ENCODE results near the gene RNU5D-1. TPM values are rescaled to one million over a fixed set of nuclear protein-coding genes. Genes with fewer than 3 reads are reported as not detected.

Gene RNU5D-1
- total and polyA plus RNA-seq, 2 of the 13 experiments (the other 11 are each of a cell fraction or from before 2014, with no cell fraction given): 165 TPM; not detected in 1

- TF ChIP-seq ETS1 (CRISPR knock-in tag; IDR thresholded peaks at IDR 0.05) (no peak), YEATS4 (CRISPR knock-in tag; IDR thresholded peaks at IDR 0.05; ENCODE audit: borderline replicate concordance) (peak; percentile 80; the same call in 1 of the 2 replicates), RELA (CRISPR knock-in tag; IDR thresholded peaks at IDR 0.05) (no peak), MEIS1 (CRISPR knock-in tag; IDR thresholded peaks at IDR 0.05; ENCODE audit: borderline replicate concordance) (0 out of 2 replicates have a peak, but pooled peaks have one; percentile 74), ZNF143 (CRISPR knock-in tag; IDR thresholded peaks at IDR 0.05) (no peak), ZNF335 (CRISPR knock-in tag; IDR thresholded peaks at IDR 0.05) (peak; percentile 67; the same call in 1 of the 2 replicates), ZNF570 (CRISPR knock-in tag; IDR thresholded peaks at IDR 0.05; ENCODE audit: borderline replicate concordance) (no peak), DR1 (CRISPR knock-in tag; IDR thresholded peaks at IDR 0.05) (no peak), ZNF275 (CRISPR knock-in tag; IDR thresholded peaks at IDR 0.05; ENCODE audit: borderline replicate concordance) (0 out of 2 replicates have a peak, but pooled peaks have one; percentile 47), MLLT10 (CRISPR knock-in tag; IDR thresholded peaks at IDR 0.05) (no peak), ZNF816 (CRISPR knock-in tag; IDR thresholded peaks at IDR 0.05; ENCODE audit: borderline replicate concordance) (no peak)
- TF ChIP-seq, protein P1, sequence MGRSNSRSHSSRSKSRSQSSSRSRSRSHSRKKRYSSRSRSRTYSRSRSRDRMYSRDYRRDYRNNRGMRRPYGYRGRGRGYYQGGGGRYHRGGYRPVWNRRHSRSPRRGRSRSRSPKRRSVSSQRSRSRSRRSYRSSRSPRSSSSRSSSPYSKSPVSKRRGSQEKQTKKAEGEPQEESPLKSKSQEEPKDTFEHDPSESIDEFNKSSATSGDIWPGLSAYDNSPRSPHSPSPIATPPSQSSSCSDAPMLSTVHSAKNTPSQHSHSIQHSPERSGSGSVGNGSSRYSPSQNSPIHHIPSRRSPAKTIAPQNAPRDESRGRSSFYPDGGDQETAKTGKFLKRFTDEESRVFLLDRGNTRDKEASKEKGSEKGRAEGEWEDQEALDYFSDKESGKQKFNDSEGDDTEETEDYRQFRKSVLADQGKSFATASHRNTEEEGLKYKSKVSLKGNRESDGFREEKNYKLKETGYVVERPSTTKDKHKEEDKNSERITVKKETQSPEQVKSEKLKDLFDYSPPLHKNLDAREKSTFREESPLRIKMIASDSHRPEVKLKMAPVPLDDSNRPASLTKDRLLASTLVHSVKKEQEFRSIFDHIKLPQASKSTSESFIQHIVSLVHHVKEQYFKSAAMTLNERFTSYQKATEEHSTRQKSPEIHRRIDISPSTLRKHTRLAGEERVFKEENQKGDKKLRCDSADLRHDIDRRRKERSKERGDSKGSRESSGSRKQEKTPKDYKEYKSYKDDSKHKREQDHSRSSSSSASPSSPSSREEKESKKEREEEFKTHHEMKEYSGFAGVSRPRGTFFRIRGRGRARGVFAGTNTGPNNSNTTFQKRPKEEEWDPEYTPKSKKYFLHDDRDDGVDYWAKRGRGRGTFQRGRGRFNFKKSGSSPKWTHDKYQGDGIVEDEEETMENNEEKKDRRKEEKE (IDR thresholded peaks at IDR 0.05): no peak
- TF ChIP-seq, protein P2, sequence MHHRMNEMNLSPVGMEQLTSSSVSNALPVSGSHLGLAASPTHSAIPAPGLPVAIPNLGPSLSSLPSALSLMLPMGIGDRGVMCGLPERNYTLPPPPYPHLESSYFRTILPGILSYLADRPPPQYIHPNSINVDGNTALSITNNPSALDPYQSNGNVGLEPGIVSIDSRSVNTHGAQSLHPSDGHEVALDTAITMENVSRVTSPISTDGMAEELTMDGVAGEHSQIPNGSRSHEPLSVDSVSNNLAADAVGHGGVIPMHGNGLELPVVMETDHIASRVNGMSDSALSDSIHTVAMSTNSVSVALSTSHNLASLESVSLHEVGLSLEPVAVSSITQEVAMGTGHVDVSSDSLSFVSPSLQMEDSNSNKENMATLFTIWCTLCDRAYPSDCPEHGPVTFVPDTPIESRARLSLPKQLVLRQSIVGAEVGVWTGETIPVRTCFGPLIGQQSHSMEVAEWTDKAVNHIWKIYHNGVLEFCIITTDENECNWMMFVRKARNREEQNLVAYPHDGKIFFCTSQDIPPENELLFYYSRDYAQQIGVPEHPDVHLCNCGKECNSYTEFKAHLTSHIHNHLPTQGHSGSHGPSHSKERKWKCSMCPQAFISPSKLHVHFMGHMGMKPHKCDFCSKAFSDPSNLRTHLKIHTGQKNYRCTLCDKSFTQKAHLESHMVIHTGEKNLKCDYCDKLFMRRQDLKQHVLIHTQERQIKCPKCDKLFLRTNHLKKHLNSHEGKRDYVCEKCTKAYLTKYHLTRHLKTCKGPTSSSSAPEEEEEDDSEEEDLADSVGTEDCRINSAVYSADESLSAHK (CRISPR knock-in tag; IDR thresholded peaks at IDR 0.05; ENCODE audit: borderline replicate concordance): no peak
- TF ChIP-seq, protein P3, sequence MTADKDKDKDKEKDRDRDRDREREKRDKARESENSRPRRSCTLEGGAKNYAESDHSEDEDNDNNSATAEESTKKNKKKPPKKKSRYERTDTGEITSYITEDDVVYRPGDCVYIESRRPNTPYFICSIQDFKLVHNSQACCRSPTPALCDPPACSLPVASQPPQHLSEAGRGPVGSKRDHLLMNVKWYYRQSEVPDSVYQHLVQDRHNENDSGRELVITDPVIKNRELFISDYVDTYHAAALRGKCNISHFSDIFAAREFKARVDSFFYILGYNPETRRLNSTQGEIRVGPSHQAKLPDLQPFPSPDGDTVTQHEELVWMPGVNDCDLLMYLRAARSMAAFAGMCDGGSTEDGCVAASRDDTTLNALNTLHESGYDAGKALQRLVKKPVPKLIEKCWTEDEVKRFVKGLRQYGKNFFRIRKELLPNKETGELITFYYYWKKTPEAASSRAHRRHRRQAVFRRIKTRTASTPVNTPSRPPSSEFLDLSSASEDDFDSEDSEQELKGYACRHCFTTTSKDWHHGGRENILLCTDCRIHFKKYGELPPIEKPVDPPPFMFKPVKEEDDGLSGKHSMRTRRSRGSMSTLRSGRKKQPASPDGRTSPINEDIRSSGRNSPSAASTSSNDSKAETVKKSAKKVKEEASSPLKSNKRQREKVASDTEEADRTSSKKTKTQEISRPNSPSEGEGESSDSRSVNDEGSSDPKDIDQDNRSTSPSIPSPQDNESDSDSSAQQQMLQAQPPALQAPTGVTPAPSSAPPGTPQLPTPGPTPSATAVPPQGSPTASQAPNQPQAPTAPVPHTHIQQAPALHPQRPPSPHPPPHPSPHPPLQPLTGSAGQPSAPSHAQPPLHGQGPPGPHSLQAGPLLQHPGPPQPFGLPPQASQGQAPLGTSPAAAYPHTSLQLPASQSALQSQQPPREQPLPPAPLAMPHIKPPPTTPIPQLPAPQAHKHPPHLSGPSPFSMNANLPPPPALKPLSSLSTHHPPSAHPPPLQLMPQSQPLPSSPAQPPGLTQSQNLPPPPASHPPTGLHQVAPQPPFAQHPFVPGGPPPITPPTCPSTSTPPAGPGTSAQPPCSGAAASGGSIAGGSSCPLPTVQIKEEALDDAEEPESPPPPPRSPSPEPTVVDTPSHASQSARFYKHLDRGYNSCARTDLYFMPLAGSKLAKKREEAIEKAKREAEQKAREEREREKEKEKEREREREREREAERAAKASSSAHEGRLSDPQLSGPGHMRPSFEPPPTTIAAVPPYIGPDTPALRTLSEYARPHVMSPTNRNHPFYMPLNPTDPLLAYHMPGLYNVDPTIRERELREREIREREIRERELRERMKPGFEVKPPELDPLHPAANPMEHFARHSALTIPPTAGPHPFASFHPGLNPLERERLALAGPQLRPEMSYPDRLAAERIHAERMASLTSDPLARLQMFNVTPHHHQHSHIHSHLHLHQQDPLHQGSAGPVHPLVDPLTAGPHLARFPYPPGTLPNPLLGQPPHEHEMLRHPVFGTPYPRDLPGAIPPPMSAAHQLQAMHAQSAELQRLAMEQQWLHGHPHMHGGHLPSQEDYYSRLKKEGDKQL (CRISPR knock-in tag; IDR thresholded peaks at IDR 0.05; ENCODE audit: low read depth): peak; percentile 88
Measured at GRCh38 chr1:44681905-44682882, 48.8 kb downstream of the RNU5D-1 start (continued).

Measured in HepG2 (cell line).